Small intestine (tissue), 7 donors: ENCODE measurements around the gene TPT1. TPM values are rescaled to one million over a fixed set of nuclear protein-coding genes. Genes with fewer than 3 reads are reported as not detected.

Experiments
- DNase-seq, 2 donors: peaks; one replicate each; pipeline versions ENCODE4 v3.0.0 to v3.0.0-alpha.2; 2013
- FAIRE-seq: peaks from 2 replicates; lab custom pipeline; 2012; peaks lifted over from hg19 to GRCh38; lab: Jason Lieb, UNC
- H3K27ac ChIP-seq, 3 donors: one replicate each; pipeline ENCODE4 v1.5.1; 2013; ENCODE audit warnings: low read length in 2 of 3, mild to moderate bottlenecking in 2 of 3, control low read depth in 1 of 3, inconsistent platforms in 1 of 3, low read depth in 1 of 3, moderate library complexity in 1 of 3
- H3K27me3 ChIP-seq, 3 donors: one replicate each; pipeline ENCODE4 v1.6.1; 2013; ENCODE audit warnings: low read length in 3 of 3, inconsistent platforms in 1 of 3; ENCODE audit not compliant: control insufficient read depth in 3 of 3, insufficient read depth in 3 of 3
- H3K36me3 ChIP-seq, 3 donors: one replicate each; pipeline ENCODE4 v1.6.1; 2013; ENCODE audit warnings: low read length in 3 of 3, inconsistent platforms in 1 of 3, low read depth in 1 of 3, mild to moderate bottlenecking in 1 of 3, moderate library complexity in 1 of 3; ENCODE audit not compliant: control insufficient read depth in 3 of 3, insufficient read depth in 2 of 3
- H3K4me1 ChIP-seq, 3 donors: one replicate each; pipeline ENCODE4 v1.6.1; 2013; ENCODE audit warnings: low read length in 2 of 3, inconsistent platforms in 1 of 3, low read depth in 1 of 3, mild to moderate bottlenecking in 1 of 3, moderate library complexity in 1 of 3; ENCODE audit not compliant: control insufficient read depth in 3 of 3, insufficient read depth in 2 of 3
- H3K4me3 ChIP-seq, 3 donors: one replicate each; pipeline ENCODE4 v1.5.1; 2013; ENCODE audit warnings: low read length in 3 of 3, control low read depth in 1 of 3, inconsistent platforms in 1 of 3, low read depth in 1 of 3, mild to moderate bottlenecking in 1 of 3, moderate library complexity in 1 of 3
- H3K9me3 ChIP-seq, 2 donors: one replicate each; pipeline ENCODE4 v1.6.1; 2013; ENCODE audit warnings: low read depth in 1 of 2, low read length in 1 of 2; ENCODE audit not compliant: control insufficient read depth in 2 of 2, insufficient read depth in 1 of 2
- WGBS, 3 donors: extraction: QIAGEN DNeasy Blood & Tissue Kit; methylation state at CpG; one replicate each; pipeline ENCODE4 v1.1.7; 2013; 5-methylcytosine and 5-hydroxymethylcytosine counted together
- polyA plus RNA-seq, 4 donors: library from polyadenylated mRNA; stranded (reverse) in 3 of 4; unstranded in 1 of 4; fragments of 200-250 nt in 3 of 4; fragments of 120-200 nt in 1 of 4; gene quantifications; one replicate each; pipeline versions ENCODE4 v1.2.1 to v1.2.3, GENCODE V29; 2013
- donor health status: healthy with polysubstance abuse.
- donor health status: control.
- donor health status: control.
- donor health status: Bipolar disorder and iron deficiency.
- donor health status: healthy.

TPT1 gene
- polyA plus RNA-seq, 4 donors = 7,740 to 12,612 (median 10,208) TPM

DNA sequence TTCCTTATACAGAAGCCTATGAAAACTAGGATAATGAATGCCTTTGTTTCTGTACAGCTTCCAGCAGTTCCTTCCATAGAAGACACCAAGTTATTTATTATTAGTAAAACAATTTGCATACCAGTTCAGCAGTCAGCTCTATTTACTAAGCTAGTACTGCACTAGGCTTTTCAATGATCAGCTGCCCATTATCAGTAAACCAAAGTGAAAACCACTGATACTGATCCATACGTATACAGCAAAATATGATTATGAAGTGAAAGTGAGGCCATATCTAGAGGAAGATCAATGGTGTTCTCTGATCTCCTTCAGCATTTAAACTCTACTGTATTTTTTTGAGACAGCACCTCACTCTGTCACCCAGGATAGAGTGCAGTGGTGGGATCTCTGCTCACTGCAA lies 3.2 kb downstream of the TPT1 start:
- Histone ChIP-seq H3K4me1 (peaks cover 11 to 57% (median 32%) of the 10 kb centered on the region in 3 donors), H3K36me3 (peaks cover 21 to 28% (median 23%) of the 10 kb centered on the region in 3 donors), H3K27ac (no peak overlapping the region), H3K27me3 (no peaks in the 10 kb centered on the region), H3K4me3 (no peak overlapping the region), H3K9me3 (no peaks in the 10 kb centered on the region)
- FAIRE-seq (no peak), DNase-seq (no peak)
- 33 to 44% (median 37%) methylated on average over 1 of the region's 1 CpG for WGBS, 3 donors

- no peak overlapping the region for H3K27ac ChIP-seq
- H3K36me3 ChIP-seq = peaks cover 21 to 28% (median 23%) of the 10 kb centered on the region in 3 donors
- H3K4me3 ChIP-seq = no peak overlapping the region
- no peaks in the 10 kb centered on the region for H3K27me3 ChIP-seq
- H3K9me3 ChIP-seq = no peaks in the 10 kb centered on the region
- no peak for DNase-seq
- peaks cover 11 to 53% (median 30%) of the 10 kb centered on the region in 3 donors for H3K4me1 ChIP-seq
- no peak for FAIRE-seq
- 82 to 85% (median 85%) methylated on average over 3 of the region's 3 CpGs for WGBS, 3 donors
These were observed 3.6 kb downstream of the TPT1 start for GRCh38 chr13:45337395-45337794.

- FAIRE-seq = no peak
- Histone ChIP-seq H3K4me1 (peaks cover 11 to 50% (median 28%) of the 10 kb centered on the region in 3 donors), H3K36me3 (peaks cover 21 to 28% (median 23%) of the 10 kb centered on the region in 3 donors), H3K9me3 (no peaks in the 10 kb centered on the region), H3K4me3 (no peak overlapping the region), H3K27ac (peak overlapping the region in 2 of 3 donors; percentile 17 to 39), H3K27me3 (no peaks in the 10 kb centered on the region)
- no peak for DNase-seq
- 76 to 83% (median 77%) methylated on average over 9 of the region's 9 CpGs for WGBS, 3 donors
These were observed 4.8 kb downstream of the TPT1 start for GRCh38 chr13:45336025-45336800.

DNA sequence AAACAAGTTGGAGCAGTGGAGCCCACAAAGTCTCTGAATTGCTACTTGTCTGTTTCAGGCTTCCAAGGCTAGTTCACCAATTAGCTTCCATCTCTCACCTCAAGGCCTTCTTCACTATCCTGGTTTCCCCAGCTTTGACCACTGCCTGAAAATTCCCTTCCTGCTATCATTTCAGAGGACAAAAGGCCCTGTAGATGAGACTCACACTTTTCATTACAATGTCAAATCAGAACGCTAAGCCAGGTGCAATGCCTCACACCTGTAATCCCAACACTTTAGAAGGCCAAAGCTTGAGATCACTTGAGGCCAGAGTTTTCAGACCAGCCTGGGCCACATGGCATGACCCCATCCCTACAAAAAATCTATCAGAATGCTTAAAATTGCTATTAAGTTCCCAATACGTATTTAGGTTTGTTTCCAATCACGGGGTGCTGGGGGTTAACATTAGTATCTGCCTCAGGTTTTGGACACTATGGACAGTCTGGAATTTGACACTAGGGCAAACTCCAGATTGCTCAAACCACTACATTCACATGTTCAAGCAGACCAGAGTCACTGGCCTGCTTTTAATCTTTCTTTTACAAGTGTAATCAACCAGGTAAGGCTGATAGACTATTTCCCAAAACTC lies 5.5 kb downstream of the TPT1 start:
- H3K4me1 ChIP-seq = peaks cover 11 to 50% (median 28%) of the 10 kb centered on the region in 3 donors
- H3K27ac ChIP-seq = peak overlapping the region in 2 of 3 donors; percentile 26 to 43

GRCh38 chr13:45333977-45334922 lies 6.7 kb downstream of the TPT1 start:
- Histone ChIP-seq H3K36me3 (peaks cover 20 to 28% (median 21%) of the 10 kb centered on the region in 3 donors), H3K4me1 (peaks cover 11 to 50% (median 30%) of the 10 kb centered on the region in 3 donors), H3K4me3 (no peak overlapping the region), H3K27ac (peak overlapping the region in 1 of 3 donors; percentile 42), H3K9me3 (no peaks in the 10 kb centered on the region), H3K27me3 (no peaks in the 10 kb centered on the region)
- DNase-seq = peak in 1 of 2 donors; percentile 37
- 60 to 70% (median 63%) methylated on average over 7 of the region's 7 CpGs for WGBS, 3 donors
- no peak for FAIRE-seq

More for the DNA sequence above, 5.5 kb downstream of the TPT1 start:
- no peak for FAIRE-seq
- Histone ChIP-seq H3K27me3 (no peaks in the 10 kb centered on the region), H3K36me3 (peaks cover 21 to 28% (median 23%) of the 10 kb centered on the region in 3 donors), H3K4me3 (no peak overlapping the region), H3K9me3 (no peaks in the 10 kb centered on the region)
- 42 to 64% (median 55%) methylated on average over 3 of the region's 3 CpGs for WGBS, 3 donors
- DNase-seq = peak; percentile 56 to 81

GRCh38 chr13:45333251-45333976 lies 7.6 kb downstream of the TPT1 start:
- Histone ChIP-seq H3K4me3 (no peak overlapping the region), H3K27me3 (no peaks in the 10 kb centered on the region), H3K36me3 (peaks cover 17 to 25% (median 20%) of the 10 kb centered on the region in 3 donors), H3K9me3 (no peaks in the 10 kb centered on the region), H3K27ac (peak overlapping the region in 1 of 3 donors; percentile 42), H3K4me1 (peaks cover 8 to 42% (median 28%) of the 10 kb centered on the region in 3 donors)
- no peak for DNase-seq
- WGBS, 3 donors = 47 to 62% (median 57%) methylated on average over 3 of the region's 3 CpGs
- FAIRE-seq = no peak

- H3K9me3 ChIP-seq = no peaks in the 10 kb centered on the region
- H3K4me3 ChIP-seq = no peak overlapping the region
- H3K27ac ChIP-seq = no peak overlapping the region
- DNase-seq = no peak
- H3K36me3 ChIP-seq = peaks cover 15 to 21% (median 15%) of the 10 kb centered on the region in 3 donors
- no peak for FAIRE-seq
- WGBS, 3 donors = 91 to 95% (median 95%) methylated on average over 3 of the region's 3 CpGs
- no peaks in the 10 kb centered on the region for H3K27me3 ChIP-seq
- H3K4me1 ChIP-seq = peaks cover 8 to 36% (median 26%) of the 10 kb centered on the region in 3 donors
These were observed 8.2 kb downstream of the TPT1 start for GRCh38 chr13:45332831-45333219.
